Mesothelial cell of epicardium (in vitro differentiated cells): ENCODE measurements around the gene ROBO1. TPM values are rescaled to one million over a fixed set of nuclear protein-coding genes. Genes with fewer than 3 reads are reported as not detected.

ENCODE experiments used
- DNase-seq, 2 experiments: peaks; one replicate each; pipeline ENCODE4 v3.0.0; 2021; ENCODE audit warnings: low spot score in 2 of 2; ENCODE audit not compliant: unreplicated experiment in 2 of 2
- H3K27ac Mint-ChIP-seq: 2 replicates; pipeline ENCODE4 v1.8.0; 2021; ENCODE audit warnings: mixed read lengths
- H3K27me3 Mint-ChIP-seq: 2 replicates; pipeline ENCODE4 v1.8.0; 2021; ENCODE audit warnings: low read depth, mixed read lengths
- H3K36me3 Mint-ChIP-seq: 2 replicates; pipeline ENCODE4 v1.8.0; 2021; ENCODE audit warnings: mixed read lengths
- H3K4me1 Mint-ChIP-seq: 2 replicates; pipeline ENCODE4 v1.8.0; 2021; ENCODE audit warnings: mixed read lengths
- H3K4me3 Mint-ChIP-seq: 2 replicates; pipeline ENCODE4 v1.8.0; 2021; ENCODE audit warnings: mild to moderate bottlenecking, moderate library complexity, mixed read lengths
- H3K9me3 Mint-ChIP-seq: 2 replicates; pipeline ENCODE4 v1.8.0; 2021; ENCODE audit warnings: mixed read lengths
- CTCF ChIP-seq: fragments of 200-600 bp; sonication (generic); IDR thresholded peaks from one replicate; pipeline ENCODE4 v1.5.0; 2021; ENCODE audit warnings: antibody characterized with exemption; ENCODE audit not compliant: unreplicated experiment
- total RNA-seq: library from RNA; stranded (reverse); gene quantifications from 3 replicates; pipeline ENCODE4 v1.2.1, GENCODE V29; 2021

The ROBO1 gene
- total RNA-seq, 1 donor from 2014 or later, result 143 TPM

- no peak for TF ChIP-seq CTCF
- peaks cover 5% of the 10 kb centered on the region for H3K36me3 Mint-ChIP-seq
- peaks cover 10% of the 10 kb centered on the region for H3K4me1 Mint-ChIP-seq
- peaks cover 17% of the 10 kb centered on the region for H3K9me3 Mint-ChIP-seq
- H3K27me3 Mint-ChIP-seq, result no peaks in the 10 kb centered on the region
- peak overlapping the region; percentile 19 for H3K27ac Mint-ChIP-seq
- no peak for DNase-seq
- no peak overlapping the region for H3K4me3 Mint-ChIP-seq
These were observed 556.0 kb downstream of the ROBO1 start for GRCh38 chr3:79211586-79212359.

GRCh38 chr3:79204351-79204750 lies 563.4 kb downstream of the ROBO1 start:
- TF ChIP-seq CTCF, result no peak
- DNase-seq, result no peak
- Mint-ChIP-seq H3K4me1 (peaks cover 16% of the 10 kb centered on the region), H3K36me3 (no peaks in the 10 kb centered on the region), H3K4me3 (no peak overlapping the region), H3K9me3 (peaks cover 7% of the 10 kb centered on the region), H3K27ac (no peak overlapping the region), H3K27me3 (no peaks in the 10 kb centered on the region)

GRCh38 chr3:79203144-79203519 lies 564.7 kb downstream of the ROBO1 start:
- TF ChIP-seq CTCF, result no peak
- Mint-ChIP-seq H3K36me3 (no peaks in the 10 kb centered on the region), H3K4me1 (peaks cover 16% of the 10 kb centered on the region), H3K4me3 (no peak overlapping the region), H3K9me3 (peaks cover 6% of the 10 kb centered on the region), H3K27me3 (no peaks in the 10 kb centered on the region), H3K27ac (peak overlapping the region; percentile 60)
- DNase-seq, result no peak

GRCh38 chr3:79202471-79203143 lies 565.2 kb downstream of the ROBO1 start:
- H3K27ac Mint-ChIP-seq, result peak overlapping the region; percentile 60
- no peak for DNase-seq

GRCh38 chr3:79200456-79200855 lies 567.3 kb downstream of the ROBO1 start:
- Mint-ChIP-seq H3K9me3 (peaks cover 17% of the 10 kb centered on the region), H3K4me1 (peaks cover 16% of the 10 kb centered on the region), H3K36me3 (peaks cover 2% of the 10 kb centered on the region), H3K27ac (no peak overlapping the region), H3K4me3 (no peak overlapping the region), H3K27me3 (no peaks in the 10 kb centered on the region)
- DNase-seq, result no peak
- TF ChIP-seq CTCF, result no peak

More at GRCh38 chr3:79202471-79203143, 565.2 kb downstream of the ROBO1 start:
- H3K9me3 Mint-ChIP-seq, result peaks cover 10% of the 10 kb centered on the region
- no peak for TF ChIP-seq CTCF
- H3K4me1 Mint-ChIP-seq, result peaks cover 16% of the 10 kb centered on the region
- H3K4me3 Mint-ChIP-seq, result no peak overlapping the region
- H3K36me3 Mint-ChIP-seq, result no peaks in the 10 kb centered on the region
- H3K27me3 Mint-ChIP-seq, result no peaks in the 10 kb centered on the region
